GM13977 (cell line): ENCODE measurements around the gene ROMO1.

ENCODE experiments used
- DNase-seq: peaks from one replicate; pipeline ENCODE4 v3.0.0; 2012; ENCODE audit warnings: low spot score
- CTCF ChIP-seq: IDR thresholded peaks from 2 replicates; pipeline ENCODE4 v1.5.1; 2012; ENCODE audit warnings: mild to moderate bottlenecking, control low read depth; ENCODE audit not compliant: insufficient read depth; ENCODE audit errors: extremely low read depth, missing control alignments
- in situ Hi-C: fragments of 300-500 bp; cut with MboI; formaldehyde crosslinking; loops from one replicate; pipeline ENCODE4 v1.12.0; 2022; ENCODE audit warnings: low sequenced_read_pairs, low pct_unique_long_range_greater_than_20kb, mixed read lengths, inconsistent platforms; ENCODE audit not compliant: unreplicated experiment

The ROMO1 gene

GRCh38 chr20:35699127-35699956 lies at the start of gene ROMO1, which contains the start of gene NFS1:
TSS of gene ROMO1 (plus strand) at chr20:35699405. CDS start at chr20:35699633, 228 bp downstream.
TSS of gene NFS1 (minus strand) at chr20:35699352. CDS start at chr20:35699288, 64 bp downstream.
- peak; percentile 94 for DNase-seq
- TF ChIP-seq CTCF: peak; percentile 30
- in situ Hi-C loops: no loop called here

GRCh38 chr20:35650632-35651031 lies 48.6 kb upstream of the ROMO1 start:
- DNase-seq: no peak
- in situ Hi-C loops: no loop called here
- TF ChIP-seq CTCF: no peak

- no peak for TF ChIP-seq CTCF
- no peak for DNase-seq
- in situ Hi-C loops: no loop called here
These were observed 47.2 kb upstream of the ROMO1 start for GRCh38 chr20:35651958-35652357.

GRCh38 chr20:35652641-35653429 lies 46.4 kb upstream of the ROMO1 start:
- in situ Hi-C loops: no loop called here
- no peak for DNase-seq
- TF ChIP-seq CTCF: no peak

GRCh38 chr20:35653430-35653734 lies 45.8 kb upstream of the ROMO1 start:
- DNase-seq: no peak
- in situ Hi-C loops: no loop called here
- no peak for TF ChIP-seq CTCF

GRCh38 chr20:35653893-35654292 lies 45.3 kb upstream of the ROMO1 start:
- in situ Hi-C loops: no loop called here
- TF ChIP-seq CTCF: no peak
- no peak for DNase-seq
